Measurements from ENCODE around the gene CMYA5.

The CMYA5 gene

DNA sequence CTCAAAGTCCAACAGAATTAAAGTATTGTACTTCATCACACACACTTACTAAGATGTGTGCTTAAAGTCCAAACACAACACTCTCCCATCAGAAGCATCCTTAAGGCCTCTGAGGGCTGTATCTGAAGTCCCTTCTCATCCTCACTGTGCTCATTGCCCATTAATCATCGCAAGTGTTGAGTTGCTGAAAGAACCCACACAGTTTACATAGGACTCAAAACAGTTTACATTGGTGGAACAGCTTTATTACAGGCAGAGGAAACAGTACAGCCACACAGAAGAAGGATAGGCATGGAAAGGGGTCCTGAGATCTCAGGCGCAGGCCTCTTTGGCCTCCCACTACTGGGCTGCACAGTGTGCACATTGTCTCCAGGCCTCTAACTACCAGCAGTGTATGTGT is 113.4 kb downstream of the CMYA5 start:
- Histone ChIP-seq H3K4me2 (no peak overlapping the region), H3K9ac (no peak overlapping the region), H3K27me3 (ENCODE audit: insufficient read depth, low read depth) (no peaks in the 10 kb centered on the region), H3K4me3 (IDR thresholded peaks at IDR 0.05; ENCODE audit: insufficient read depth, low read depth, low read length) (no peak overlapping the region), H3K27ac (no peak overlapping the region), H3K36me3 (ENCODE audit: insufficient read depth) (no peaks in the 10 kb centered on the region), H3K79me2 (ENCODE audit: insufficient read depth, low read depth) (no peaks in the 10 kb centered on the region), H2AFZ (ENCODE audit: low read depth) (no peak overlapping the region), H3K4me1 (ENCODE audit: low read depth, poor library complexity, severe bottlenecking) (no peaks in the 10 kb centered on the region), H4K20me1 (ENCODE audit: insufficient read depth) (no peaks in the 10 kb centered on the region)
- no peak for TF ChIP-seq CTCF (conservative IDR thresholded peaks at IDR 0.05; ENCODE audit: low read depth, low read length)

DNA sequence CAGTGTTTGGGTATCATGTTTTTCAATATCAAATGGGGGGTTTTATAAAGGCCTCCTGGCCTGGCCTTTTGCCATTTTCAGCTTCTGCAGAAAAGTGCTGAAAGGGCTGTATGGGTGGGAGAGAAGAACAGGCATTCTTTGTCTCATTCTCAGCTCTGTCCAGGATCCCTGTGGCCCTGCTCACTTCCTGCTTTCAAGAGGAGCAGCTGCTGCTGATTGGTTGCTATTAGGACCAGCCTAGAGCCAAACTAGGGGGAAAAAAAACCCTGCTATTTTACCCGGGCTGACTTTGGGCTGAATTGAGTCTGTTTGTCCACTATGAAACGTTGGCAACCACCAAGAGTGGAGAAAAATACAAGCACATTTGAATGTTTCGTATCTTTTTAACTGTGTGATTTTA is 117.1 kb downstream of the CMYA5 start:
- TF ChIP-seq CTCF (conservative IDR thresholded peaks at IDR 0.05; ENCODE audit: low read depth, low read length) = no peak
- no peaks in the 10 kb centered on the region for H3K4me1 ChIP-seq (ENCODE audit: low read depth, poor library complexity, severe bottlenecking)
- H3K9ac ChIP-seq = no peak overlapping the region
- H3K27me3 ChIP-seq (ENCODE audit: insufficient read depth, low read depth) = no peaks in the 10 kb centered on the region
- no peaks in the 10 kb centered on the region for H3K36me3 ChIP-seq (ENCODE audit: insufficient read depth)
- no peaks in the 10 kb centered on the region for H4K20me1 ChIP-seq (ENCODE audit: insufficient read depth)
- H3K4me3 ChIP-seq (IDR thresholded peaks at IDR 0.05; ENCODE audit: insufficient read depth, low read depth, low read length) = no peak overlapping the region
- H3K4me2 ChIP-seq = no peak overlapping the region
- H3K79me2 ChIP-seq (ENCODE audit: insufficient read depth, low read depth) = no peaks in the 10 kb centered on the region
- H3K27ac ChIP-seq = no peak overlapping the region
- no peak overlapping the region for H2AFZ ChIP-seq (ENCODE audit: low read depth)

- Histone ChIP-seq H3K9ac (no peak overlapping the region), H3K4me1 (ENCODE audit: low read depth, poor library complexity, severe bottlenecking) (no peaks in the 10 kb centered on the region), H3K27ac (no peak overlapping the region), H3K79me2 (ENCODE audit: insufficient read depth, low read depth) (no peaks in the 10 kb centered on the region), H3K27me3 (ENCODE audit: insufficient read depth, low read depth) (no peaks in the 10 kb centered on the region), H3K4me2 (no peak overlapping the region), H2AFZ (ENCODE audit: low read depth) (no peak overlapping the region), H3K4me3 (IDR thresholded peaks at IDR 0.05; ENCODE audit: insufficient read depth, low read depth, low read length) (no peak overlapping the region), H4K20me1 (ENCODE audit: insufficient read depth) (no peaks in the 10 kb centered on the region), H3K36me3 (ENCODE audit: insufficient read depth) (no peaks in the 10 kb centered on the region)
- no peak for TF ChIP-seq CTCF (conservative IDR thresholded peaks at IDR 0.05; ENCODE audit: low read depth, low read length)
Measured at GRCh38 chr5:79809743-79810142, 120.1 kb downstream of the CMYA5 start.

DNA sequence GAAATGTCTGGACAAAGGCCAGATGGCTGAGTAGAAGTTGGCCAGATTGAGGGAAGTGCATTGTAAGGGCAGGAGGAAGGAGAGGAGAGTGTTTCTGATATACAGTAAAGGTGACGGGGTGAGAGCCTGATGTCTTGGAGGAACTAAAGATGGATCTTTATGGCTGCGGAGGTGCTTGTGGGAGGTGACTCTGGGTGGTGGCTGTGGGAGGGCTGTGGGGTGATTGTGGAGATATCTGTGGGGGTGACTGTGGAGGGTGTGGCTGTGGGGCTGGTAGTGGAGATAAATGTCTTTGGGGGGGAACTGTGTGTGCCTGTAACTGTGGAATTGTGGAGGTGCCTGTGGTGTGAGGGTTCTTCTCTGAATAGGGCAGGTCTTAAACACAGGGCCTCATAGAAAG is 121.4 kb downstream of the CMYA5 start:
- no peak for TF ChIP-seq CTCF (conservative IDR thresholded peaks at IDR 0.05; ENCODE audit: low read depth, low read length)
- no peaks in the 10 kb centered on the region for H3K4me1 ChIP-seq (ENCODE audit: low read depth, poor library complexity, severe bottlenecking)
- no peak overlapping the region for H2AFZ ChIP-seq (ENCODE audit: low read depth)
- no peaks in the 10 kb centered on the region for H3K79me2 ChIP-seq (ENCODE audit: insufficient read depth, low read depth)
- H3K9ac ChIP-seq = no peak overlapping the region
- H4K20me1 ChIP-seq (ENCODE audit: insufficient read depth) = no peaks in the 10 kb centered on the region
- no peaks in the 10 kb centered on the region for H3K36me3 ChIP-seq (ENCODE audit: insufficient read depth)
- no peaks in the 10 kb centered on the region for H3K27me3 ChIP-seq (ENCODE audit: insufficient read depth, low read depth)
- H3K4me2 ChIP-seq = no peak overlapping the region
- no peak overlapping the region for H3K27ac ChIP-seq
- H3K4me3 ChIP-seq (IDR thresholded peaks at IDR 0.05; ENCODE audit: insufficient read depth, low read depth, low read length) = no peak overlapping the region

GRCh38 chr5:79811904-79812303 is 122.3 kb downstream of the CMYA5 start:
- Histone ChIP-seq H3K9ac (no peak overlapping the region), H3K4me2 (no peak overlapping the region), H3K36me3 (ENCODE audit: insufficient read depth) (no peaks in the 10 kb centered on the region), H3K4me1 (ENCODE audit: low read depth, poor library complexity, severe bottlenecking) (no peaks in the 10 kb centered on the region), H2AFZ (ENCODE audit: low read depth) (no peak overlapping the region), H3K27me3 (ENCODE audit: insufficient read depth, low read depth) (no peaks in the 10 kb centered on the region), H3K79me2 (ENCODE audit: insufficient read depth, low read depth) (no peaks in the 10 kb centered on the region), H3K27ac (no peak overlapping the region), H4K20me1 (ENCODE audit: insufficient read depth) (no peaks in the 10 kb centered on the region), H3K4me3 (IDR thresholded peaks at IDR 0.05; ENCODE audit: insufficient read depth, low read depth, low read length) (no peak overlapping the region)
- no peak for TF ChIP-seq CTCF (conservative IDR thresholded peaks at IDR 0.05; ENCODE audit: low read depth, low read length)

Measured in KMS-11 (cell line).